GM19372 (cell line): ENCODE measurements around the gene CWC27.

Experiments
- ATAC-seq: cut with Tn5 transposase; IDR thresholded peaks from one replicate; pipeline ENCODE4 v1.9.1; 2021; ENCODE audit warnings: mild to moderate bottlenecking, low read depth, moderate library complexity; ENCODE audit not compliant: unreplicated experiment

CWC27 gene

GRCh38 chr5:64836190-64836755 is 67.5 kb downstream of the CWC27 start:
- no peak for ATAC-seq

GRCh38 chr5:64836786-64837185 is 68.1 kb downstream of the CWC27 start:
- ATAC-seq = no peak

- ATAC-seq = no peak
Observed at GRCh38 chr5:64838376-64838775, 69.6 kb downstream of the CWC27 start.

GRCh38 chr5:64838803-64839202 is 70.1 kb downstream of the CWC27 start:
- no peak for ATAC-seq

- no peak for ATAC-seq
Observed at GRCh38 chr5:64839936-64840335, 71.2 kb downstream of the CWC27 start.

GRCh38 chr5:64840958-64841357 is 72.2 kb downstream of the CWC27 start:
- ATAC-seq = no peak

GRCh38 chr5:64853777-64854176 is 85.0 kb downstream of the CWC27 start:
- no peak for ATAC-seq

- ATAC-seq = no peak
Observed at GRCh38 chr5:64854855-64855254, 86.1 kb downstream of the CWC27 start.

GRCh38 chr5:64859881-64860280 is 91.2 kb downstream of the CWC27 start:
- no peak for ATAC-seq

- ATAC-seq = no peak
Observed at GRCh38 chr5:64861281-64861680, 92.6 kb downstream of the CWC27 start.

GRCh38 chr5:64864171-64864570 is 95.4 kb downstream of the CWC27 start:
- ATAC-seq = no peak

- no peak for ATAC-seq
Observed at GRCh38 chr5:64865662-64866061, 96.9 kb downstream of the CWC27 start.

GRCh38 chr5:64869419-64869818 is 100.7 kb downstream of the CWC27 start:
- no peak for ATAC-seq

- no peak for ATAC-seq
Observed at GRCh38 chr5:64872044-64872443, 103.3 kb downstream of the CWC27 start.

GRCh38 chr5:64873441-64873840 is 104.7 kb downstream of the CWC27 start:
- ATAC-seq = no peak

GRCh38 chr5:64874753-64875152 is 106.0 kb downstream of the CWC27 start:
- ATAC-seq = no peak

- ATAC-seq = no peak
Observed at GRCh38 chr5:64876203-64876602, 107.5 kb downstream of the CWC27 start.

GRCh38 chr5:64880821-64881220 is 112.1 kb downstream of the CWC27 start:
- no peak for ATAC-seq

- ATAC-seq = no peak
Observed at GRCh38 chr5:64883912-64884311, 115.2 kb downstream of the CWC27 start.

GRCh38 chr5:64884541-64884940 is 115.8 kb downstream of the CWC27 start:
- ATAC-seq = no peak

- ATAC-seq = no peak
Observed at GRCh38 chr5:64887910-64888309, 119.2 kb downstream of the CWC27 start.

- ATAC-seq = no peak
Observed at GRCh38 chr5:64895748-64896147, 127.0 kb downstream of the CWC27 start.

GRCh38 chr5:64899838-64900237 is 131.1 kb downstream of the CWC27 start:
- no peak for ATAC-seq
